Measurements from ENCODE around the gene PSD4. TPM values are rescaled to one million over a fixed set of nuclear protein-coding genes. Genes with fewer than 3 reads are reported as not detected.

Gene PSD4
- total RNA-seq, 1 donor = 4.7 TPM

- TF ChIP-seq, protein P1, sequence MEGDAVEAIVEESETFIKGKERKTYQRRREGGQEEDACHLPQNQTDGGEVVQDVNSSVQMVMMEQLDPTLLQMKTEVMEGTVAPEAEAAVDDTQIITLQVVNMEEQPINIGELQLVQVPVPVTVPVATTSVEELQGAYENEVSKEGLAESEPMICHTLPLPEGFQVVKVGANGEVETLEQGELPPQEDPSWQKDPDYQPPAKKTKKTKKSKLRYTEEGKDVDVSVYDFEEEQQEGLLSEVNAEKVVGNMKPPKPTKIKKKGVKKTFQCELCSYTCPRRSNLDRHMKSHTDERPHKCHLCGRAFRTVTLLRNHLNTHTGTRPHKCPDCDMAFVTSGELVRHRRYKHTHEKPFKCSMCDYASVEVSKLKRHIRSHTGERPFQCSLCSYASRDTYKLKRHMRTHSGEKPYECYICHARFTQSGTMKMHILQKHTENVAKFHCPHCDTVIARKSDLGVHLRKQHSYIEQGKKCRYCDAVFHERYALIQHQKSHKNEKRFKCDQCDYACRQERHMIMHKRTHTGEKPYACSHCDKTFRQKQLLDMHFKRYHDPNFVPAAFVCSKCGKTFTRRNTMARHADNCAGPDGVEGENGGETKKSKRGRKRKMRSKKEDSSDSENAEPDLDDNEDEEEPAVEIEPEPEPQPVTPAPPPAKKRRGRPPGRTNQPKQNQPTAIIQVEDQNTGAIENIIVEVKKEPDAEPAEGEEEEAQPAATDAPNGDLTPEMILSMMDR (IDR thresholded peaks at IDR 0.05; ENCODE audit: insufficient read depth, low read depth, low read length) = no peak
- no peak overlapping the region for H3K4me3 ChIP-seq (ENCODE audit: low read depth, low read length)
- DNase-seq (ENCODE audit: low read depth) = no peak
Observed at GRCh38 chr2:113164215-113164929, 9.4 kb upstream of the PSD4 start.

DNA sequence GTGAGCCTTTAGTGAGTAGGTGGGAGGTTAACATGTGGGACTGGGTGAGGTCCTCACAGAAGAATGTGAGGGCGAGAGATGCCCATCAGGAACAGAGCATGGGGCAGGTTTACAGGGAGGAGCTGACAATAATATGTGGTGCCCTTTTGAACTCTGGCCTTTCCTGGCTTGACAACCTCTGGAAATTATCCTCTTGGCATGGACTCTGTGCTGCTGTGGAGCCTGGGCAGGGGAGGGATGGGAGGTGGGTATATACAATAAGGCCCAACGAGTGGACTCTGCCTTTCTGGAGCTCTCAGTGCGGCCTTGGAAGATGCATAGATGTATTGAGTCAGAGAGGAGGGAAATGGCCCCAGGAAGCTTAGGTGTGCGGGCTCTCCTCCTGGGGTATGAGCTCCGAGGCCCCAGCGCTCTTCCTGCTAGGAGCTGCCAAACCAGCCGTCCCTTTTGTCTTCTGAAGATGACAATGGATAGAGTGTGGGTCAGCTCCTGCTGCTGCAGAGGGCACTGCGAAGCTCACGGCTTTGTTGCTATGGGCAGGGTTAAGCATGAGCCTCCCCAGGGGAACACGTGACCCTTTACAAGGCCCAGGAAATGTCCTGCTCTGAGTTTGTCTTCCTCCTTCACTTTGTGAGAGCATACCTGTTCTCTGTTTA, 8.7 kb upstream of the PSD4 start:
- TF ChIP-seq, protein P1 (IDR thresholded peaks at IDR 0.05; ENCODE audit: insufficient read depth, low read depth, low read length) = no peak
- no peak for DNase-seq (ENCODE audit: low read depth)
- H3K4me3 ChIP-seq (ENCODE audit: low read depth, low read length) = no peak overlapping the region

- DNase-seq (ENCODE audit: low read depth) = no peak
- TF ChIP-seq, protein P1 (IDR thresholded peaks at IDR 0.05; ENCODE audit: insufficient read depth, low read depth, low read length) = no peak
- H3K4me3 ChIP-seq (ENCODE audit: low read depth, low read length) = no peak overlapping the region
Observed at GRCh38 chr2:113166187-113166645, 7.6 kb upstream of the PSD4 start.

- TF ChIP-seq, protein P1 (IDR thresholded peaks at IDR 0.05; ENCODE audit: insufficient read depth, low read depth, low read length) = no peak
- no peak overlapping the region for H3K4me3 ChIP-seq (ENCODE audit: low read depth, low read length)
- no peak for DNase-seq (ENCODE audit: low read depth)
Observed at GRCh38 chr2:113167115-113167932, 6.4 kb upstream of the PSD4 start.

DNA sequence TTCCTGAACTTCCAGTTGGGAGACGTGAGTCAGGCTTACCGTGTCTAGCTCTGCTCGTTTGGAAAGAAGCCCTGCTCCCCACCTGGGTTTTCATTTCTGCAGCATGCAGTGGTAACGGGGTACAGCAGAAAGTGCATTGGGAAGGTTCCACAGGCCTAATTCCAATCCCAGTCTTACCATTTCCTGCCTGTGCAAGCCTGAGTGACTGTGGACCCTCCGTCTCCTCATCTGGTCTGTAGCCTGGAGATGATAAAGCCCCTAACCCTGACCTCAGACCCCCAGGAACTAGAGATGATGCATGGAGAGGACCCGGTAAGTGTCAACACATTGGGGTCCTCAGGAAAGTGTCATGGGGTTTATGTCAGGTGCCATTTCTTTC, 5.8 kb upstream of the PSD4 start:
- H3K4me3 ChIP-seq (ENCODE audit: low read depth, low read length) = no peak overlapping the region
- TF ChIP-seq, protein P1 (IDR thresholded peaks at IDR 0.05; ENCODE audit: insufficient read depth, low read depth, low read length) = no peak
- DNase-seq (ENCODE audit: low read depth) = no peak

DNA sequence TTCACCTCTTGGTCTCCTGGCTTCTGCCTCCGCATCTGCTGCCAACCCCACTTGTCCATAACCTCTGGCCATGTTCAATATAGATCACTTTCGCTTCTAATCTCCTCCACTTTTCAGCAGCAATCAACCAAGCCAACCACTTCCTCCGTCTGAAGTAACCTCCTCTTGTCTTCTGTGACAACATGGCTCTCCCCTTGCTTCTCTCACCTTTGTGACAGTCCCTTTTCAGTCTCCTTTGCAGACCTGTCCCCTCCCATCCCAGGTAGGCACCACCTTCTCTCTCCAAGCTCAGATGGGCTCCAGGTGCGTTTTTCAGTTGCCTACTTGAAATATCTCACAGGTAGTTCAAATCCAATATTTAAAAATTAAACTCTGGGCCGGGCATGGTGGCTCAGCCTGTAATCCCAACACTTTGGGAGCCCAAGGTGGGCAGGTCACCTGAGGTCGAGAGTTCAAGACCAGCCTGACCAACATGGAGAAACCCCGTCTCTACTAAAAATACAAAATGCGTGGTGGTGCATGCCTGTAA, 4.7 kb upstream of the PSD4 start:
- no peak for DNase-seq (ENCODE audit: low read depth)
- no peak overlapping the region for H3K4me3 ChIP-seq (ENCODE audit: low read depth, low read length)
- TF ChIP-seq, protein P1 (IDR thresholded peaks at IDR 0.05; ENCODE audit: insufficient read depth, low read depth, low read length) = no peak
